Stomach (tissue), 4 donors: ENCODE measurements around the gene DGKK.

Experiments used
- CTCF ChIP-seq, 7 experiments: fragments of 450-650 bp in 4 of 7; fragments of 200-600 bp in 3 of 7; sonication (generic) in 3 of 7; IDR thresholded peaks; one replicate each; pipeline ENCODE4 v1.5.1; 2016 to 2019; ENCODE audit warnings: antibody characterized with exemption in 7 of 7, control low read depth in 2 of 7, mild to moderate bottlenecking in 1 of 7
- POLR2A ChIP-seq, 4 donors: fragments of 450-650 bp; IDR thresholded peaks; one replicate each; pipeline ENCODE4 v1.6.1; 2016; ENCODE audit warnings: antibody characterized with exemption in 4 of 4, control low read depth in 2 of 4, mild to moderate bottlenecking in 1 of 4, moderate library complexity in 1 of 4
- POLR2AphosphoS5 ChIP-seq, 3 donors: sonication (generic); formaldehyde crosslinking; IDR thresholded peaks; one replicate each; pipeline ENCODE4 v1.6.1; 2016; ENCODE audit warnings: antibody characterized with exemption in 3 of 3

- TF ChIP-seq POLR2AphosphoS5 (IDR thresholded peaks at IDR 0.05) (no peak), CTCF (IDR thresholded peaks at IDR 0.05) (no peak), POLR2A (IDR thresholded peaks at IDR 0.05) (no peak)
These were observed 28.1 kb downstream of the DGKK start for GRCh38 chrX:50442426-50443116.
